Endothelial cell (in vitro differentiated cells): ENCODE results near the gene SH3YL1. TPM values are rescaled to one million over a fixed set of nuclear protein-coding genes. Genes with fewer than 3 reads are reported as not detected.

Source experiments
- DNase-seq: peaks from one replicate; pipeline ENCODE4 v3.0.0; 2021; ENCODE audit warnings: low spot score
- H3K27ac Mint-ChIP-seq: one replicate; pipeline ENCODE4 v1.8.0; 2021; ENCODE audit warnings: mixed read lengths, inconsistent platforms; ENCODE audit not compliant: unreplicated experiment
- H3K27me3 Mint-ChIP-seq: one replicate; pipeline ENCODE4 v1.8.0; 2021; ENCODE audit warnings: mild to moderate bottlenecking, moderate library complexity, mixed read lengths, inconsistent platforms; ENCODE audit not compliant: unreplicated experiment
- H3K36me3 Mint-ChIP-seq: one replicate; pipeline ENCODE4 v1.8.0; 2021; ENCODE audit warnings: mild to moderate bottlenecking, low read depth, mixed read lengths, inconsistent platforms; ENCODE audit not compliant: unreplicated experiment
- H3K4me1 Mint-ChIP-seq: one replicate; pipeline ENCODE4 v1.8.0; 2021; ENCODE audit warnings: mild to moderate bottlenecking, mixed read lengths, inconsistent platforms; ENCODE audit not compliant: unreplicated experiment
- H3K4me3 Mint-ChIP-seq: one replicate; pipeline ENCODE4 v1.8.0; 2021; ENCODE audit warnings: mild to moderate bottlenecking, mixed read lengths, inconsistent platforms; ENCODE audit not compliant: unreplicated experiment
- H3K9me3 Mint-ChIP-seq: one replicate; pipeline ENCODE4 v1.8.0; 2021; ENCODE audit warnings: mixed read lengths, inconsistent platforms; ENCODE audit not compliant: unreplicated experiment
- total RNA-seq: library from RNA; stranded (reverse); fragmentation: NEBNext Ultra II Directional; extraction: Animal tissue kit (Norgen Biotek cat#: 25700); gene quantifications from one replicate; pipeline ENCODE4 v1.2.1, GENCODE V29; 2021; ENCODE audit not compliant: unreplicated experiment
- TF ChIP-seq, protein P1 (sequence below): fragments of 200-600 bp; sonication (generic); IDR thresholded peaks from one replicate; pipeline ENCODE4 v1.5.0; 2021; ENCODE audit warnings: antibody characterized with exemption; ENCODE audit not compliant: unreplicated experiment

SH3YL1 gene
- total RNA-seq, 1 donor from 2014 or later, result 35.8 TPM

DNA sequence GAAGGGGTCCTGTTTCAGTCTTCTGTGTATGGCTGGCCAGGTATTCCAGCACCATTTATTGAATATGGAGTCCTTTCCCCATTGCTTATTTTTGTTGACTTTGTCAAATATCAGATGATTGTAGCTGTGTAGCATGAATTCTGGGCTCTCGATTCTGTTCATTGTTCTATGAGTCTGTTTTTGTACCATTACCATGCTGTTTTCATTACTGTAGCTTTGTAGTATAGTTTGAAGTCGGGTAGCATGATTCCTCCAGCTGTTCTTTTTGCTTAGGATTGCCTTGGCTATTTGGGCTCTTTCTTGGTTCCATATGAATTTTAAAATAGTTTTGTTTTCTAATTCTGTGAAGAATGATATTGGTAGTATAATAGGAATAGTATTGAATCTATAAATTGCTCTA lies 6.0 kb downstream of the SH3YL1 start:
- TF ChIP-seq, protein P1, sequence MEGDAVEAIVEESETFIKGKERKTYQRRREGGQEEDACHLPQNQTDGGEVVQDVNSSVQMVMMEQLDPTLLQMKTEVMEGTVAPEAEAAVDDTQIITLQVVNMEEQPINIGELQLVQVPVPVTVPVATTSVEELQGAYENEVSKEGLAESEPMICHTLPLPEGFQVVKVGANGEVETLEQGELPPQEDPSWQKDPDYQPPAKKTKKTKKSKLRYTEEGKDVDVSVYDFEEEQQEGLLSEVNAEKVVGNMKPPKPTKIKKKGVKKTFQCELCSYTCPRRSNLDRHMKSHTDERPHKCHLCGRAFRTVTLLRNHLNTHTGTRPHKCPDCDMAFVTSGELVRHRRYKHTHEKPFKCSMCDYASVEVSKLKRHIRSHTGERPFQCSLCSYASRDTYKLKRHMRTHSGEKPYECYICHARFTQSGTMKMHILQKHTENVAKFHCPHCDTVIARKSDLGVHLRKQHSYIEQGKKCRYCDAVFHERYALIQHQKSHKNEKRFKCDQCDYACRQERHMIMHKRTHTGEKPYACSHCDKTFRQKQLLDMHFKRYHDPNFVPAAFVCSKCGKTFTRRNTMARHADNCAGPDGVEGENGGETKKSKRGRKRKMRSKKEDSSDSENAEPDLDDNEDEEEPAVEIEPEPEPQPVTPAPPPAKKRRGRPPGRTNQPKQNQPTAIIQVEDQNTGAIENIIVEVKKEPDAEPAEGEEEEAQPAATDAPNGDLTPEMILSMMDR, result no peak
- H3K27ac Mint-ChIP-seq, result no peak overlapping the region
- peaks cover 3% of the 10 kb centered on the region for H3K27me3 Mint-ChIP-seq
- peaks cover 19% of the 10 kb centered on the region for H3K4me1 Mint-ChIP-seq
- H3K36me3 Mint-ChIP-seq, result no peaks in the 10 kb centered on the region
- no peak for DNase-seq
- H3K4me3 Mint-ChIP-seq, result no peak overlapping the region
- H3K9me3 Mint-ChIP-seq, result no peaks in the 10 kb centered on the region

DNA sequence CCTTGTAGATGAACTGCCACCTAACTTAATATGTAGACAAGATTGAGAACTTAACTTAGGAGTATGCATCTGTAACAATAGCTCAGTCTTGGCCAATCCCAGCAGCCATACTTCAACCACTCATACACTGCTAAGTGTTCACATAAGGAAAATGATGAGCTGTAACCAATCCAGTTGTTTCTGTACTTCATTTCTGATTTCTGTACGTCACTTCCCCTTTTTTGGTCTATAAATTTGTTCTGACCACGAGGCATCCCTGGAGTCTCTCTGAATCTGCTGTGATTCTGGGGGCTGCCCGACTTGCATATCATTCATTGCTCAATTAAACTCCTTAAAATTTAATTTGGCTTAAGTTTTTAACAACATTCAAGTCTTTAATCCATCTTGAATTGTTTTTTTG lies 6.4 kb downstream of the SH3YL1 start:
- H3K27me3 Mint-ChIP-seq, result peaks cover 2% of the 10 kb centered on the region
- TF ChIP-seq, protein P1, result no peak
- H3K4me1 Mint-ChIP-seq, result peaks cover 15% of the 10 kb centered on the region
- no peaks in the 10 kb centered on the region for H3K36me3 Mint-ChIP-seq
- no peak for DNase-seq
- no peak overlapping the region for H3K27ac Mint-ChIP-seq
- H3K9me3 Mint-ChIP-seq, result no peaks in the 10 kb centered on the region
- H3K4me3 Mint-ChIP-seq, result no peak overlapping the region

DNA sequence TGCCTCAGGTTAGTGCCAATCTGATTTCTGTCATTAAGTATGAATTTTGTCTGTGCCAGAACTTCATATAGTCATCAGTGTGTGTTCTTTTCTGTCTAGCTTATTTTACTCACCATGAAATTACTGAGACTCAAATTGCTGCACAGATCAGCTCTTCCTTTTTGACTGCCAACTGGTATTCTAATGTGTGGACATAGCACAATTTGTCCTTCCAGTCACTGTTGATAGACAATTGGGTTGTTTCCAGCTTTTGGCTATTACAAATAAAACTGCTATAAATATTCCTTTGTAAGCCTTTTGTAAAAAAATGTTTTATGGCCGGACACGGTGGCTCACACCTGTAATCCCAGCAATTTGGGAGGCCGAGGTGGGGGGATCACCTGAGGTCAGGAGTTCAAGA lies 7.7 kb downstream of the SH3YL1 start:
- H3K4me1 Mint-ChIP-seq, result peaks cover 10% of the 10 kb centered on the region
- H3K4me3 Mint-ChIP-seq, result no peak overlapping the region
- H3K27me3 Mint-ChIP-seq, result peaks cover 2% of the 10 kb centered on the region
- DNase-seq, result no peak
- no peaks in the 10 kb centered on the region for H3K36me3 Mint-ChIP-seq
- TF ChIP-seq, protein P1, result no peak
- H3K27ac Mint-ChIP-seq, result no peak overlapping the region
- H3K9me3 Mint-ChIP-seq, result no peaks in the 10 kb centered on the region

DNA sequence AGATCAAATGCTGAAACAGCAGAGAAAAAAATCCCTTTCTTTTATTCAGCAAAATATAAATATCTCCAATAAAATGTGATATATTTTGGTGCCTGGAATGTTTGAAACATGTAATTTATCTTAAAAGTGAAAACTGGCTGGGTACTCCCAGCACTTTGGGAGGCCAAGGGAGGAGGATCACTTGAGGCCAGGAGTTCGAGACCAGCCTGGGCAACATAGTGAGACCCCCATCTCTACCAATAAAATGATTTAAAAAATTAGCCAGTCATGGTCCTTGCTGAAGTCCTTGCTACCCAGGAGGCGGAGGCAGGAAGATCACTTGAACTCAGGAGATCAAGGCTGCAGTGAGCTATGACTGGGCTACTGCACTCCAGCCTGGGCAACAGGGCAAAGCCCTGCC lies 8.6 kb downstream of the SH3YL1 start:
- Mint-ChIP-seq H3K27me3 (peaks cover 2% of the 10 kb centered on the region), H3K36me3 (no peaks in the 10 kb centered on the region), H3K4me1 (peaks cover 5% of the 10 kb centered on the region), H3K4me3 (no peak overlapping the region), H3K9me3 (no peaks in the 10 kb centered on the region), H3K27ac (no peak overlapping the region)
- no peak for DNase-seq
- TF ChIP-seq, protein P1, result no peak

DNA sequence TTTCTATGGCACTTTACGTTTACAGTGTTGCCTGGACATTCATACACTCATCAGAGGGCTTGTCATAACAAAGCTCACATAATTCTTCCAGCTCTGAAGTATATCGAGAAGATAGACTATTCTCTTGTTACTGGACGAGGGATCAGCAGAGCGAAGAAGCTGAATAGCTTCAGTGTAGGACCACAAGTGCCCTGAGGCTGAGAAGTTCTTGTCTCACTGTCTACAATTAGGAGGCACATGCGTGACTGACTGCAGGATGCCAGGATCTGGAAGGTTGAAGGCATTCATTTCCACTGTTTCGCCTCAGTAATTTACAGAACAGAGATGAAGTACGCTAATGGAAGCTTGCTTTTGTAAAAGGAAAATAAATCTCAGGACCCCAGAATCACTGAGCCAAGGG lies 9.6 kb downstream of the SH3YL1 start:
- DNase-seq, result no peak
- Mint-ChIP-seq H3K27me3 (peaks cover 2% of the 10 kb centered on the region), H3K27ac (no peak overlapping the region), H3K9me3 (no peaks in the 10 kb centered on the region), H3K4me1 (peaks cover 5% of the 10 kb centered on the region), H3K36me3 (no peaks in the 10 kb centered on the region), H3K4me3 (no peak overlapping the region)
- TF ChIP-seq, protein P1, result no peak
